NOMO-1 treated with DMSO at 0.1 percent for 48 hours (cell line): ENCODE measurements around the gene KLK6.

Experiments used
- DNase-seq: peaks from one replicate; lab custom pipeline; 2025; ENCODE audit not compliant: unreplicated experiment; lab: John Stamatoyannopoulos, UW

KLK6 gene

GRCh38 chr19:50959731-50960500 is 9.5 kb downstream of the KLK6 start:
- no peak for DNase-seq

DNA sequence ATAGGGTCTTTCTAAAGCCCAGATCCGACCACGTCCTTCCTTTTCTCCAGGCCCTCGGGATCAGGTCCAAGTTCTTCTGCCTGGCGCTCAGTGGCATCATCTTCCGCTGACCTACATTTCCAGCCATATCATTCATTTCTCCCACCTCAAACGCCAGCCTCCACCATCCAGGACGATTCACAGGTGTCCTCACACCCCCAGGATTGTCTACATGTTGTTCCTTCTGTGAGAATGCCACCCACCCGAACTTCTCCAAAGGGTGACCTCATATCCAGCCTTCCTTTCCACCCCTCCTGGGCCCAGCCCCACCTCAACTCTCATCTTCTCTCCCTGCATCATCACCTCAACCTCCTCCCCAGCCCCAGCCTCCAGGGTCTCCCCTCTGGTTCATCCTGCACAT is 11.8 kb downstream of the KLK6 start:
- no peak for DNase-seq

GRCh38 chr19:50952910-50953309 is 16.5 kb downstream of the KLK6 start, which contains the start of gene KLK5:
Gene KLK5, minus strand, starts transcription at chr19:50953038. Its CDS starts 381 bp downstream, at chr19:50952657.
- DNase-seq, result no peak

GRCh38 chr19:50949861-50950260 is 19.5 kb downstream of the KLK6 start:
- no peak for DNase-seq

GRCh38 chr19:50947123-50947522 is 22.3 kb downstream of the KLK6 start:
- no peak for DNase-seq

GRCh38 chr19:50944795-50945194 is 24.6 kb downstream of the KLK6 start:
- no peak for DNase-seq

DNA sequence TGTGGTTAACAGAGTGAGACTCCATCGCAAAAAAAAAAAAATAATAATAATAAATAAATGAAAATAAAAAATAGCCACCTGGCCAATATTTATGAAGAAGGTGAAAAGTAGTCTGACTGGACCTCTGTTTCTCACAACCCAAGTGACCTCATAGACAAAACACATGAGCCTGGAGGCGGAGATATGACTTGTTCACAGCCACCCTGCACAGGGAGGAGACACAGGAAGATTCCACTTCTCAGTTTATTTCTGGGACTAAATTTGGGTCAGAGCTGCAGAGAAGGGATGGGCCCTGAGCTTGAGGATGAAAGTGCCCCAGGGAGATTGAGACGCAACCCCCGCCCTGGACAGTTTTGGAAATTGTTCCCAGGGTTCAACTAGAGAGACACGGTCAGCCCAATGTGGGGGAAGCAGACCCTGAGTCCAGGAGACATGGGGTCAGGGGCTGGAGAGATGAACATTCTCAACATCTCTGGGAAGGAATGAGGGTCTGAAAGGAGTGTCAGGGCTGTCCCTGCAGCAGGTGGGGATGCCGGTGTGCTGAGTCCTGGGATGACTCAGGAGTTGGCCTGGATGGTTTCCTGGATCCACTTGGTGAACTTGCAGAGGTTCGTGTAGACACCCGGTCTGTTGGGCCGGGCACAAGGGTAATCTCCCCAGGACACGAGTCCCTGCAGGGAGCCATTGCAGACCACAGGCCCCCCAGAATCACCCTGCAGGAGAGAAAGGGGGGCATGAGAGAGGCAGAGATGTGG is 26.1 kb downstream of the KLK6 start:
- DNase-seq, result no peak

DNA sequence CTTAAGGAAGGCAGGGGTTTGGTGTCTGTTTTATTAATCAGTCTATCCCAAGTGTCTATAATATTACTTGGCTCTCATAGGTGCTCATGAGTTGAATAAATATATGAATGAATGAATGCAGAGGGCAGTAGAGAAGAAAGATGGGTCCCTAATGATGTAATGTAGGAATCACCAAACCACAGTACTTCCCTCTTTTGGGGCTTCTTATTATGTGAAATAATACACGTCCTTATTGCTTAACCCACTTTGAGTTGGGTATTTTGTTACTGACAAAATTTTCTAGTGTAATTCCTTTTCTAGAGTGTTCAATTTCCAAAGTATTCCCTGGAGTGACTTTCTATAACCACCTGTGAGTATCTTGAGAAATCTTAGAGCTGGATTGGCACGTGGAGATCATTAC is 29.8 kb downstream of the KLK6 start:
- DNase-seq, result no peak

DNA sequence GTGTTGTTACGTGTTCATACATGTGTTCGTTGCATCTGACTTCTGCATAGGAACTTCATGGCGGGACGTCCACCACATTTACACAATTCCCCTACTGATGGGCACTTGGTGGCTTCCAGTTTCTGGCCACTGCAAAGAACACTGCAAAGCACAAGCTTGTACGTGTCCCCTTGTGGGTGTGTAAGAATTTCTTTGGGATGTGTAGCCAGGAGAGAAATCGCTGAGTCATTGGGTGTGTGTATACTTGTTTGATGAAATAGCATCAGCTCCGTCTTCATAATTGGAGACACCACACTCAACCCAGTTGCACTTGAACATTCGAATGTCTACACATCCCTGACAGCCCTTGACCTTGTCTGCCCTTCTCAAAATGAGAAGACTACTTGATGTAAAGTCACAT is 35.8 kb downstream of the KLK6 start:
- DNase-seq, result no peak

- no peak for DNase-seq
Observed at GRCh38 chr19:50932690-50933083, 36.7 kb downstream of the KLK6 start.

GRCh38 chr19:50932018-50932689 is 37.2 kb downstream of the KLK6 start:
- no peak for DNase-seq

DNA sequence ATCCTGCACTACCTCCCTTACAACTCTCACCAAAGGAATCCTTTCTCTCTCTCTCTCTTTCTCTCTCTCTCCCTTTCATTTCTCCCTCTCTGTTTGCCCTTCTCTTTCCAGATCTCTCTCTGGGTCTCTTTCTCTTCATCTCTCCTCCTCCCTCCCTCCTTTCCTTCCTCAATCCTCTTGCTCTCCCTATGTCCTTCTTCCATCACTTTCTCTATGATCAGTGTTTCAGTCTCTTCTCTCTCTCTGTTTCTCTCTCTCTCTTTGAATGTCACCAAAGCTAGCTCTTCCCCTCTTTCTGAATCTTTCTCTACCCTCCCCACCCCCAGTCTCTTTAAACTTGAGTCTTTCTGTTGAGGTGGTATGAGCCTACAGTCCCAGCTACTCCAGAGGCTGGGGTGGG is 38.4 kb downstream of the KLK6 start:
- no peak for DNase-seq

GRCh38 chr19:50928831-50929230 is 40.6 kb downstream of the KLK6 start:
- DNase-seq, result no peak

DNA sequence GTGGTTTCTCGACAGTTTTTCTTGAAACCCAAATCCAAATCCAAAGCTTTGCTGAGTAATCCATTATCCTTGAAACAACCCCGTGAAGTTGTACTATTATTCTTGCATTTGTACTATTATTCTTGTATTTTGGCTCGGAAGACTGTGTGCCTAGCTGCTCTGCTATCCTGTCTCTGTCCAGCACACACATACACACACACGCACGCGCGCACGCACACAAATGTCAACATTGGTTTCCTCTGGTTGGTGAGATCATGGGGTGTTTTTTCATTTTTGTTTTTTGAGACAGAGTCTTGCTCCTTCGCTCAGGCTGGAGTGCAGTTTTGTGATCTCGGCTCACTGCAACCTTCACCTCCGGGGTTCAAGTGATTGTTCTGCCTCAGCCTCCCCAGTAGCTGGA is 43.2 kb downstream of the KLK6 start:
- DNase-seq, result no peak

DNA sequence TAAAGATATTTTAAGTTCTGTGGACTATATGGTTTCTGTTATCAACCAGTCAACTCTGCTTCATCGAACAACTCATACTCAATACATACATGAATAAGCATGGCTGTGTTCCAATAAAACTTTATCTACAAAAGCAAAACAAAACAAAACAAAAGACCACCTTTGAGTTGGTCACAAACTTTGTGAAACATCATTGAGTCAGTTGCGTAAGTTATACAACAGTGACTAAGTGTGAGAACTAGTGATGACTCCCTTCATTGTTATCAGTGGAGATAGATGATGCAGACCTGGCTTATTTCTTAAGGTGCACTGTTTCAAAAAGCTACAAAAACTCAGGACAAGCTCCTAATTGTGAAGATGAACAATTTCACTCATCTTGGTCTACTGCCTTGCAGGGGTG is 43.7 kb downstream of the KLK6 start:
- no peak for DNase-seq

DNA sequence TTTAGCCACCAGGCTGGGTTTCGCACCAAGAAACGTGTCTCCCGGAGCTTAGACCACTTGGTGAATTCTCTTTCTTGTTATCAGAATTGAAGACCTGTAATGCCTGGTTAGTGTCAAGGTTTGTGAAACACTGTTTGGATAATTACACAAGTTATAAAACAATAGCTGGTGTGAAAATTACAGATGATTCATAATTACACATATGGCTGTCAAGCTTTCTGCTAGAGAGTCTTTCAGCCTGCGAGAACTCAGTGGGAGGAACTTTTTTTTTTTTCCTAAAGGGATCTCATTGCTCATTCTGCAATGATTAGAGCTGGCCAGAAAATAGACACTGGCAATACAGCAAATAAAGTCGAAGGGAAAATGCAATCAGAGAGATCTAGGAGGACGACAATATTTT is 44.8 kb downstream of the KLK6 start:
- DNase-seq, result no peak

- DNase-seq, result peak; percentile 77
Observed at GRCh38 chr19:50922317-50922853, 47.0 kb downstream of the KLK6 start.

DNA sequence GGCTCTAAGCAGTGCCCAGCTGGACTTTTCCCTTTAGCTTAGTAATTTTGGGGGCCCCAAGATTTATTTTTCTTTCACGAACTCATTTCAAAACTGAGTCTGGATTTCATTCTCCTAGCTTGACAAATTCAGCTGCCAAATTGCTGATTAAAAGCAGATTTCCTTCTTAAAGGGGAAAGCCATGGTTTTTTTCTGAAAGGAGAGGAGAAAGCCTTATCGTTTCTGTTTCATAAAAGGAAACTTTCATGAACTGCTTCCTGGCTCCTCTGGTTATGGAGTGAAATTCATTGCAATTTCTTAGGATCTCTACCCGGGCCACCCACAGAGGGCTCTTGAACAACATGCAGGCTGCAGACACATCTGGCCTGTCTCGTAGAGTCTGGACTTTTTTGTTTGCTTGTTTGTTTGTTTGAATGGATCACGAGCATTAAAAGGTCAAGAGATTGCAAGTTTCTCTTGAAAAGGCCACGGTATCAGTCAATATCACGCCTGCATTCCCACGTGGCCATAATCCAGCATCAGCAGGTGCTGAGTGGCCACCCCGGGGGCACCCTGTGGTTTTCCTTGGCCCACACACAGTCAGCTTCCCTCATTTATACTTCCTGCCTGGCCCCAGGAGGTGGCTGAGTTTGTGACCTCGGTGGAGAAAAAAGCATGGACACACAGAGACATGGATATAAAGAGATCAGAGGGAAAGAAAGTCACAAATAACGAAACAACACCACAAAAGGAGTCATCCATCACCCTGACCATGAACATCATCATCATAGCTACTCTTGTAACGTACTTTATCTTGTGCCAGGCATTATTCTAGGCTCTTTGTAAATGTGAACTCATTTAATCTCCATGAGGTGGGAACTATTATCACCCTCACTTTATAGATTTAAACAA is 47.7 kb downstream of the KLK6 start:
- no peak for DNase-seq

- no peak for DNase-seq
Observed at GRCh38 chr19:50916069-50916468, 53.3 kb downstream of the KLK6 start.
